ENCODE data around the gene GRID2.

GRID2 gene

DNA sequence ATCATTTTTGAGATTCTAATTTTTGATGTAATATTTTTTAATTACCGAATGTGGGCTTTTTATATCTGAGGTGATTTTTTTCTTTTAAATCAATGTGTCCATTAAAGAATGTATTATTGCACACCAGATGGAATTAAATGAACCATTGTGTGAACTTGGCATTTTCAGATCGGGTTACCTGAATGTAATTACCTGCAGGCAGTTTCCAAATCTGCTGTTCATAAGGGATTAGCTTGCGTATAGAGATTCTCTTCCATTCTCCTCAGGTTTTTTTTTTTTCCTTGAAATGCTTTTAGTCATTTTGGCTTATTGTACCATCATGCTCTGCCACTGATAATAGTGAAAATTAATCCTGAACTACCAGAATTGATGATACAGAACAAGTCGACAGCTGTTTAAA lies 1013.3 kb downstream of the GRID2 start:
- H3K4me1 ChIP-seq (ENCODE audit: control insufficient read depth, insufficient read depth, low read length) = no peaks in the 10 kb centered on the region
- H3K9me3 ChIP-seq (ENCODE audit: control insufficient read depth, low read length) = no peaks in the 10 kb centered on the region
- DNase-seq (ENCODE audit: low read depth) = no peak
- no peak overlapping the region for H3K9ac ChIP-seq (ENCODE audit: low read length)
- peaks cover 3% of the 10 kb centered on the region for H3K27me3 ChIP-seq (replicated peaks; ENCODE audit: control insufficient read depth, insufficient read depth, low read length)
- no peak overlapping the region for H3K4me3 ChIP-seq (ENCODE audit: low read length)
- no peaks in the 10 kb centered on the region for H3K36me3 ChIP-seq (ENCODE audit: control insufficient read depth, insufficient read depth, low read length, severe bottlenecking)

DNA sequence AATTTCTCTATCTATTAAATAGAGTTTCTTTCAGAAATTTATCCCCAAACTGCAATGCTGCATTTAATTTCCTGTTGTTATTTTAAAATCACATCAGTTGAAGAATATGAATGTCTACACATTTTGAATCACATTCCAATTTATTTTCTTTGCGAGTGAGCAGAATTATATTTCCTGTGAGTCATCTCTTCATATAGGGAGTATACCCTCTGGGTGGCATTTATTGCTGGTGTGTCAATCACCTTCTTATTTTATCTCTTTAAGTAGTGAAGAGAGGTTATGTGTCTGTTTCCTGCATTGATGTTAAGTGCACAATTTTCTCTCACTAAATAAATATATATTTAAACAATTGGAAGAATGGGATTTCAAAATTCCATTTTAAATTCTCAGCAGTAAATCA lies 1013.8 kb downstream of the GRID2 start:
- Histone ChIP-seq H3K27me3 (replicated peaks; ENCODE audit: control insufficient read depth, insufficient read depth, low read length) (peaks cover 3% of the 10 kb centered on the region), H3K36me3 (ENCODE audit: control insufficient read depth, insufficient read depth, low read length, severe bottlenecking) (no peaks in the 10 kb centered on the region)

DNA sequence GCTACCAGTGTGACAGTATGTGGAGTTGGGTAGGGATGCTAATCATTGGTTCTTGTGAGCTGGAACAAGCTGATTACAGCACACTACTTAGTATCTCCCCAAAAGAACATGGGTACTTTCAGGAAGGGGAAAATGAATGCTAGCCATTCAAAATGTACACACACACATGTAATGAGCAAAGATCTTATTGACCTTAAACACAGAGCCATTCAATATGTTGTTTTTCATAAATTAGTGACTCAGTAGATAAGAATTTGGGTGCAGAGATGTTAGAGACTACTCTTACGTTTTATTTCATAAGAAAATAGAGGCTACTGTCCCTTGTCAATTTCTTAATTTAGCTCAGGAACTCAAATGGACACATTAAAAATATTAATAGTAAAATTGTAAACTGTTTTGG lies 1015.3 kb downstream of the GRID2 start:
- no peaks in the 10 kb centered on the region for H3K36me3 ChIP-seq (ENCODE audit: control insufficient read depth, insufficient read depth, low read length, severe bottlenecking)

More for the DNA sequence above, 1013.8 kb downstream of the GRID2 start:
- H3K4me1 ChIP-seq (ENCODE audit: control insufficient read depth, insufficient read depth, low read length) = no peaks in the 10 kb centered on the region
- DNase-seq (ENCODE audit: low read depth) = peak; percentile 18
- no peak overlapping the region for H3K9ac ChIP-seq (ENCODE audit: low read length)
- no peak overlapping the region for H3K4me3 ChIP-seq (ENCODE audit: low read length)
- no peaks in the 10 kb centered on the region for H3K9me3 ChIP-seq (ENCODE audit: control insufficient read depth, low read length)

DNA sequence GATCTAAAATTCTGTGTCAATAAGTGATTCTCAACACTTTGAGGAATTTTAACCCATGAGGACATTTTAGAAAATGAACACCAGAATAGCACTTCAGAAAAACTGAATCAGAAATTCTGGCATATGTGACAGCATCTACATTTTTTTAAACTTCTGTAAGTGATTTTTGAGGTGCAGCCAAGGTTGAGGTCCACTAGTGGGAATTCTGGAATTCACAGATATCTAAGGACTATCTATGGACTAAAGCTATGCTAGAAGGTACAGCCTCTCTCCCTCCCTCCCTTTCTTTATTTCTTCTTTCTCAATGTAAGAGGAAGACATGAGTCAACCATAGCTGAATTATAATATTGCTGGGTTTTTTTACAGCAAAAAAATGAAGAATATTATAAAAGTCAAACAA lies 1016.6 kb downstream of the GRID2 start:
- DNase-seq (ENCODE audit: low read depth) = peak; percentile 5
- H3K27me3 ChIP-seq (replicated peaks; ENCODE audit: control insufficient read depth, insufficient read depth, low read length) = peaks cover 3% of the 10 kb centered on the region

More for the DNA sequence above, 1015.3 kb downstream of the GRID2 start:
- no peak overlapping the region for H3K4me3 ChIP-seq (ENCODE audit: low read length)
- H3K9ac ChIP-seq (ENCODE audit: low read length) = no peak overlapping the region
- H3K9me3 ChIP-seq (ENCODE audit: control insufficient read depth, low read length) = no peaks in the 10 kb centered on the region
- H3K27me3 ChIP-seq (replicated peaks; ENCODE audit: control insufficient read depth, insufficient read depth, low read length) = peaks cover 3% of the 10 kb centered on the region
- DNase-seq (ENCODE audit: low read depth) = no peak
- H3K4me1 ChIP-seq (ENCODE audit: control insufficient read depth, insufficient read depth, low read length) = no peaks in the 10 kb centered on the region

DNA sequence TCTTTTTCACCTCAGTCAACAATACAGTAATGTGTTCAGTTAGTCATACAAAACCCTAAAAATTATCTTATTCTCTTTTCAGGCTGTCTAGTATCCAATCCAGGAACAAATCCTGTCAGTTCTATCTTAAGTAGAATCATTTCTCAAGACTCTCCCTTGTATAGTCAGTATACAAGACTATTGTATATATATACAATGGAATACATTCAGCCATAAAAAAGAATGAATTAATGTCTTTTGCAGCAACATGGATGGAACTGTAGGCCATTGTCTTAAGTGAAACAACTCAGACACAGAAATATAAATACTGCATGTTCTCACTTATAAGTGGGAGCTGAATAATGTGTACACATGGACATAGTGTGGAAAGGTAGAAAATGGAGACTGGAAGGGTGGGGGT lies 1023.6 kb downstream of the GRID2 start:
- Histone ChIP-seq H3K9me3 (ENCODE audit: control insufficient read depth, low read length) (no peaks in the 10 kb centered on the region), H3K4me1 (ENCODE audit: control insufficient read depth, insufficient read depth, low read length) (no peaks in the 10 kb centered on the region), H3K36me3 (ENCODE audit: control insufficient read depth, insufficient read depth, low read length, severe bottlenecking) (no peaks in the 10 kb centered on the region), H3K27me3 (replicated peaks; ENCODE audit: control insufficient read depth, insufficient read depth, low read length) (peaks cover 9% of the 10 kb centered on the region), H3K9ac (ENCODE audit: low read length) (no peak overlapping the region), H3K4me3 (ENCODE audit: low read length) (no peak overlapping the region)
- DNase-seq (ENCODE audit: low read depth) = no peak

More for the DNA sequence above, 1016.6 kb downstream of the GRID2 start:
- no peak overlapping the region for H3K4me3 ChIP-seq (ENCODE audit: low read length)
- no peaks in the 10 kb centered on the region for H3K36me3 ChIP-seq (ENCODE audit: control insufficient read depth, insufficient read depth, low read length, severe bottlenecking)
- no peaks in the 10 kb centered on the region for H3K4me1 ChIP-seq (ENCODE audit: control insufficient read depth, insufficient read depth, low read length)
- no peaks in the 10 kb centered on the region for H3K9me3 ChIP-seq (ENCODE audit: control insufficient read depth, low read length)
- H3K9ac ChIP-seq (ENCODE audit: low read length) = no peak overlapping the region

DNA sequence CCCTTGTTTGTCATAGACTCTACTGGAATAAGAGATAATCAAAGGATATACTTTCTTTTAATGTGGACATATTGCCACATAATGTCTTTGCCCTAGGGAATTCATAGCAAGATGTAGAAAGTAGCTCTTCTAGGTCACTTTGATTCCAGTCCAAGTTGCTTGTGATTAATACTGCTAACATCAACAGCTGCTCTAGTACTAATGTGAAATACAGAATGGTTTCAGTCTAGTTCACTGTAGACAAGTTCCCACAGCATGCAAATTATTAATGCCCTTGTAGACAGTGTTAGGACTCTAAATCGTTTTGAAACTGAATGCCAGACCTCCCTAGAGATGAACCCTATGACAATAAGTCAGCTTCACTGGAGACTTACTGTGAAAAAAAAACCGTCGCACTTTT lies 1030.2 kb downstream of the GRID2 start:
- Histone ChIP-seq H3K27me3 (replicated peaks; ENCODE audit: control insufficient read depth, insufficient read depth, low read length) (peaks cover 9% of the 10 kb centered on the region), H3K4me1 (ENCODE audit: control insufficient read depth, insufficient read depth, low read length) (no peaks in the 10 kb centered on the region), H3K9me3 (ENCODE audit: control insufficient read depth, low read length) (no peaks in the 10 kb centered on the region), H3K4me3 (ENCODE audit: low read length) (no peak overlapping the region), H3K36me3 (ENCODE audit: control insufficient read depth, insufficient read depth, low read length, severe bottlenecking) (no peaks in the 10 kb centered on the region), H3K9ac (ENCODE audit: low read length) (no peak overlapping the region)
- DNase-seq (ENCODE audit: low read depth) = no peak

DNA sequence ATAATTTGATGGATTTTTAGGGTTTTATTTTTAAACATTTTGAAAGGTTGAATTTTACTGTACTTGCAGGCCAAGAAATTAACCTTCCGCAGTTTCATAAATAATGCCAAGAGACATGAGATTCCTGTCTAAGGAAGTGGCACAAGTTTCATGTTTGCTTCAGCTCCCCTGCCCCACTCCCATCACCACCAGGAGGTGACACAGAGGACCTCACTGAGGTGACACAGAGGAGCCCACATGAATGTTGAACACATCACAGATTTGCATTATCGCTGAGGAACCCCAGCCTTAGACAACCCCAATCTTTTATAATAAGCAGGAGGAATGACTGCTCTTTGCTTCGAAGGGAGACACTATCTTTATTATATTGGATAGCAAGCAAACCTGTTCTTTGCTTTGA lies 1033.4 kb downstream of the GRID2 start:
- H3K9me3 ChIP-seq (ENCODE audit: control insufficient read depth, low read length) = no peaks in the 10 kb centered on the region
- H3K4me3 ChIP-seq (ENCODE audit: low read length) = no peak overlapping the region
- no peaks in the 10 kb centered on the region for H3K27me3 ChIP-seq (replicated peaks; ENCODE audit: control insufficient read depth, insufficient read depth, low read length)
- H3K9ac ChIP-seq (ENCODE audit: low read length) = no peak overlapping the region
- DNase-seq (ENCODE audit: low read depth) = no peak
- no peaks in the 10 kb centered on the region for H3K4me1 ChIP-seq (ENCODE audit: control insufficient read depth, insufficient read depth, low read length)
- H3K36me3 ChIP-seq (ENCODE audit: control insufficient read depth, insufficient read depth, low read length, severe bottlenecking) = no peaks in the 10 kb centered on the region

DNA sequence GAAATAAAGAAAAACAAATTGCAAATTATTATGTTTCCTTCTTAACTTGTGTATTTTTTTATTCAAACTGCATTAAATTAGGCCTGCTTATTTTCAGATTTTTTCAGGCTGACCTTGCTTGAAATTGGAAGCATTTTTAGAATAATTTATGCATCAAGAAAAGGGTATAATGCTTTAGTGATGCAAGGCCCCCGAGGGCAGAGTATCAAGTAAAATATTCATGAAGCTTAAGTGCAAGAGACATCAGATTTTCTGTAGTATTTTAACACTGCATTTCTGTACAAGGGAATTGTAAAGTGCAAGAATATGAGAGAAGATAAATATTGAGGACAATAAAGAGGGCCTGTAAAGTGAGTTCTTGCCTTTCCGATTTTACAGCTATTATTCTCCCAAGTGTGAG lies 1039.0 kb downstream of the GRID2 start:
- H3K9me3 ChIP-seq (ENCODE audit: control insufficient read depth, low read length) = no peaks in the 10 kb centered on the region
- H3K27me3 ChIP-seq (replicated peaks; ENCODE audit: control insufficient read depth, insufficient read depth, low read length) = no peaks in the 10 kb centered on the region
- H3K9ac ChIP-seq (ENCODE audit: low read length) = no peak overlapping the region
- no peaks in the 10 kb centered on the region for H3K4me1 ChIP-seq (ENCODE audit: control insufficient read depth, insufficient read depth, low read length)
- no peaks in the 10 kb centered on the region for H3K36me3 ChIP-seq (ENCODE audit: control insufficient read depth, insufficient read depth, low read length, severe bottlenecking)
- no peak overlapping the region for H3K4me3 ChIP-seq (ENCODE audit: low read length)
- peak; percentile 14 for DNase-seq (ENCODE audit: low read depth)

DNA sequence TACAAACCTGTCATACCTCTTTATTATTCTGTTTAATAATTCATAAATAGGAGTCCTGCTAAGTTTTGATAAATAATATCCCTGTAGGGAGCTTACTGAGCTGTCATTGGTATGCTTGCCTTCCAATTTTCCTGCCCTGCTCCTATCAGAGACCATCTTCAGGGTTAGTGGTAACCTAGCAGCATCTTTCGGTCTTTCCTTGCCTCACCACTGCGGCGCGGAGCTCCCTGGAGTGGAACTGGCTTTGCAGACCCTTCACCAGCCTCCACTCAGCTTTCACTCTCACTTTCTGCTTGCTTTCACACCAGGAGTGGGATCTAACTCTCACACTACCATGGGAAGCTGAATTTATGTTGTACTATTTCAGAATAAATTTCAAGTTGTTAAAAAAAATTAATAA lies 1043.1 kb downstream of the GRID2 start:
- no peaks in the 10 kb centered on the region for H3K4me1 ChIP-seq (ENCODE audit: control insufficient read depth, insufficient read depth, low read length)
- no peaks in the 10 kb centered on the region for H3K27me3 ChIP-seq (replicated peaks; ENCODE audit: control insufficient read depth, insufficient read depth, low read length)
- no peaks in the 10 kb centered on the region for H3K9me3 ChIP-seq (ENCODE audit: control insufficient read depth, low read length)
- no peak overlapping the region for H3K9ac ChIP-seq (ENCODE audit: low read length)
- no peaks in the 10 kb centered on the region for H3K36me3 ChIP-seq (ENCODE audit: control insufficient read depth, insufficient read depth, low read length, severe bottlenecking)
- no peak overlapping the region for H3K4me3 ChIP-seq (ENCODE audit: low read length)
- DNase-seq (ENCODE audit: low read depth) = no peak

DNA sequence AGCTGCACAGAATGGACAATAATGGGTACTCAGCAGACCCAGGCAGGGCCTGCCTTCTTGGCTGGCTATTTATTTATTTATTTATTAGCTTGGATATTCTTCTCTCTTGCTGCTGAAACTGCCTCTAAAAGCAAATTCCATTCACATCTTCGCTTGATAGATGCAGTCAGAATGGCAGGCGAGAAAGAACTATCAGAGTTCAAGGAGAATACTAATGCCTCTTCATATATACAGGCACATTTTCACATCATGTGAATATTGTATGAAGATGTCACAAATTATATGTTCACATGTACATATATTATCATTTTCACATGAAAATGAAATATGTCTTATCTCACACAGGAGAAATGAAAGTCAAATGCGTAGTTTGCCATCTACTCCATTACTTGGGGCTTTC lies 1045.1 kb downstream of the GRID2 start:
- DNase-seq (ENCODE audit: low read depth) = no peak
- Histone ChIP-seq H3K4me1 (ENCODE audit: control insufficient read depth, insufficient read depth, low read length) (no peaks in the 10 kb centered on the region), H3K9me3 (ENCODE audit: control insufficient read depth, low read length) (no peaks in the 10 kb centered on the region), H3K36me3 (ENCODE audit: control insufficient read depth, insufficient read depth, low read length, severe bottlenecking) (no peaks in the 10 kb centered on the region), H3K27me3 (replicated peaks; ENCODE audit: control insufficient read depth, insufficient read depth, low read length) (no peaks in the 10 kb centered on the region), H3K9ac (ENCODE audit: low read length) (no peak overlapping the region), H3K4me3 (ENCODE audit: low read length) (no peak overlapping the region)

DNA sequence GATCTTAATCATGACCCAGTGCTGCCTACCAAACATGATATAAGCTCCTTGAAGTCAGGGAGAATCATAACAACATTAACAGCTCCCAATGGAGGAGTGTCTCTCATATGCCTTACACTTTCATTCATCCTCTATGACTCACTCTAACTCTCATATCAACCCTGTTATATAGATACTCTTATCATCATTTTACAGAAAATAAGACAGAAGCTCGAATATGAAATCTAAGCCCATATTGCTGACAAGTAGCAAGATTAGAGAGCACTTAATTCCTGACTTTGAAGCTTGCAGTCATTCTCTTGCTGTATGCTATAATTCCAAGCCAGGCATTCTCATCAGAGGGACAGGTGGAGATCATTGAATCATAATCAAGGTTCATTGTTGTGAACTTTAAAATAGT lies 1048.1 kb downstream of the GRID2 start:
- Histone ChIP-seq H3K4me1 (ENCODE audit: control insufficient read depth, insufficient read depth, low read length) (no peaks in the 10 kb centered on the region), H3K9me3 (ENCODE audit: control insufficient read depth, low read length) (no peaks in the 10 kb centered on the region), H3K4me3 (ENCODE audit: low read length) (no peak overlapping the region), H3K9ac (ENCODE audit: low read length) (no peak overlapping the region), H3K36me3 (ENCODE audit: control insufficient read depth, insufficient read depth, low read length, severe bottlenecking) (no peaks in the 10 kb centered on the region), H3K27me3 (replicated peaks; ENCODE audit: control insufficient read depth, insufficient read depth, low read length) (no peaks in the 10 kb centered on the region)
- DNase-seq (ENCODE audit: low read depth) = no peak

DNA sequence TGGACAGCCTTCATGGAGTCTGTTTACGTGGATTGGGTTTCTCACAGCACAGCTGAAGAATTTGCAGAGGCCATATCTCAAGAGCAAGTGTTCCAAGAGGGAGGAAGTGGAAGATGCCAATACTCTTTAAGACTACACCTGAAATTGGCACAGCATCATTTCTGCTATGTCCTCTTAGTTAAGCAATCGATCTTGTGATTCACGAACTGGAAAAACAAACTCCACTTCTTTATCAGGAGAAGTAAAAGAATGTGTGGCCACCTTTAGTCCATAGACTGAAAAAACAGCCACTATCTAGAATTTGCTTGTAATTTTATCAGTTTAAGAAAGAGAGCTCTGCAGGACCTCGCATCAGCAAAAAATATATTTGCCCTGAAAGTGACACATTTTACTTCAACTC lies 1051.6 kb downstream of the GRID2 start:
- H3K36me3 ChIP-seq (ENCODE audit: control insufficient read depth, insufficient read depth, low read length, severe bottlenecking) = no peaks in the 10 kb centered on the region
- H3K4me1 ChIP-seq (ENCODE audit: control insufficient read depth, insufficient read depth, low read length) = no peaks in the 10 kb centered on the region
- no peaks in the 10 kb centered on the region for H3K9me3 ChIP-seq (ENCODE audit: control insufficient read depth, low read length)
- no peak for DNase-seq (ENCODE audit: low read depth)
- no peaks in the 10 kb centered on the region for H3K27me3 ChIP-seq (replicated peaks; ENCODE audit: control insufficient read depth, insufficient read depth, low read length)
- no peak overlapping the region for H3K9ac ChIP-seq (ENCODE audit: low read length)
- no peak overlapping the region for H3K4me3 ChIP-seq (ENCODE audit: low read length)

All from adipocyte (in vitro differentiated cells).